HG02571 (cell line): ENCODE measurements around the gene FBXL13.
"Not testable (repeated sequence)": the region's sequence is repeated elsewhere in the genome, so short reads cannot be mapped to it uniquely, and the experiment has no call there.

Source experiments
- ATAC-seq: cut with Tn5 transposase; IDR thresholded peaks from one replicate; pipeline ENCODE4 v1.9.1; 2021; ENCODE audit warnings: mild to moderate bottlenecking, moderate library complexity; ENCODE audit not compliant: unreplicated experiment

Gene FBXL13

GRCh38 chr7:102776217-102776616, 298.4 kb downstream of the FBXL13 start:
- not testable (repeated sequence) for ATAC-seq

DNA sequence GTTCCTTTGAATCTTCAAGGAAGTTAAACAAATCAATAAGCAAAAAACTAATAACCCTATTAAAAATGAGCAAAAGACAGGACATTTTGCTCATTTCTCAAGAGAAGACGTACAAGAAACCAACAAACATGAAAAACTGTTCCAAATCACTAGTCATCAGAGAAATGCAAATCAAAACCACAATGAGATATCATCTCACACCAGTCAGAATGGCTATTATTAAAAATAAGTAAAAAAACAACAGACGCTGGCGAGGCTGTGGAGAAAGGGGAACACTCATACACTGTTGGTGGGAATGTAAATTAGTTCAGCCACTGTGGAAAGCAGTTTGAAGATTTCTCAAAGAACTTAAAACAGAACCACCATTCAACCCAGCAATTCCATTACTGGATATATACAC, 304.1 kb downstream of the FBXL13 start:
- not testable (repeated sequence) for ATAC-seq

- ATAC-seq = not testable (repeated sequence)
Observed at GRCh38 chr7:102769657-102770192, 304.9 kb downstream of the FBXL13 start.

DNA sequence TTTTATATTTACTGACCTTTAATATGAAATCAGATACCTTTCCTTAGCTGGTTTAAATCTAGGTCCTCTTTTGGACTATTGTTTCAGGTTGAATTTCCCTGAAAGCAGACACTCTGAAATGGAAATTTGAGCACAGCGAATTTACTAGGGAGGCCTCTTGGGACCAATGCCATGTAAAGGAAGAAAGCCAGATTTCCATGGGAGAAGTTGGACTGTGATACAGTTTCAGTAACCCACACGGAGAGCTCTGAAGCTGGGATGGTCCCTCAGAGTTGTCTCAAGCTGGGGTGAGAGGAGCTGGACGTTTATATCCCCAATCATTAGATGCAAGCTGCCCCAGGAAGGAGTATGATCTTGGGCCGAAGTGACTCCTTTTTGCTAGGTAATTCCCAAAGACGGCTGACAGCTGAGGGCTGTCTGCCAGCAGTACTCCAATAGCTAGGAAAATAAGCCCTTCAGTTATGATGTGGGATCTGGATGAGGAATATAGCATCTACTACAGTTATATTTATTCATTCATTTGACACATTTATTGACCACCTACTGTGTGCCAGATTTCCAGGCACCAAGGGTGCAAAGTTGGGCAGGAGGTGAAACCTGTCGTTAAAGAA, 311.2 kb downstream of the FBXL13 start:
- ATAC-seq = not testable (repeated sequence)
